Measurements from ENCODE around the gene RBBP8NL.

DNA sequence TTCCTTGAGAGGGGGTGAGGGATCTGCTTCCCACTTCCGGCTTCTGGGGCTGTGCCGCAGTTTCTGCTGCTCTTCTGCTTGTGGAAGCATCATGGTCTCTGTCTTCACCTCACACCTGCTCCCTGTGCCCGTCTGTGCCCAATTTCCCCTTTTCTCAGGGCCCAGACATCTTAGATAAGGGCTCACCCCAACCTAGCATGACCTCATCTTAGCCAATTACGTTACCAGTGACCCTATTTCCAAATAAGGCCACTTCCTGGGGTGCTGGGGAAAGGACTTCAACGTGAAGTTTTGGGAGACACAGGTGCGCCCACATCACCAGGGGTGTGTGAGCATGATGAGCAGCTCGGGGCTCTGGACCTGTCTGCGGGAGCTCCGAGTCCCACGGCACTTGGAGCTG, 20.7 kb upstream of the RBBP8NL start:
- TF ChIP-seq, protein P1, sequence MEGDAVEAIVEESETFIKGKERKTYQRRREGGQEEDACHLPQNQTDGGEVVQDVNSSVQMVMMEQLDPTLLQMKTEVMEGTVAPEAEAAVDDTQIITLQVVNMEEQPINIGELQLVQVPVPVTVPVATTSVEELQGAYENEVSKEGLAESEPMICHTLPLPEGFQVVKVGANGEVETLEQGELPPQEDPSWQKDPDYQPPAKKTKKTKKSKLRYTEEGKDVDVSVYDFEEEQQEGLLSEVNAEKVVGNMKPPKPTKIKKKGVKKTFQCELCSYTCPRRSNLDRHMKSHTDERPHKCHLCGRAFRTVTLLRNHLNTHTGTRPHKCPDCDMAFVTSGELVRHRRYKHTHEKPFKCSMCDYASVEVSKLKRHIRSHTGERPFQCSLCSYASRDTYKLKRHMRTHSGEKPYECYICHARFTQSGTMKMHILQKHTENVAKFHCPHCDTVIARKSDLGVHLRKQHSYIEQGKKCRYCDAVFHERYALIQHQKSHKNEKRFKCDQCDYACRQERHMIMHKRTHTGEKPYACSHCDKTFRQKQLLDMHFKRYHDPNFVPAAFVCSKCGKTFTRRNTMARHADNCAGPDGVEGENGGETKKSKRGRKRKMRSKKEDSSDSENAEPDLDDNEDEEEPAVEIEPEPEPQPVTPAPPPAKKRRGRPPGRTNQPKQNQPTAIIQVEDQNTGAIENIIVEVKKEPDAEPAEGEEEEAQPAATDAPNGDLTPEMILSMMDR (IDR thresholded peaks at IDR 0.05) = no peak
- TF ChIP-seq POLR2A (IDR thresholded peaks at IDR 0.05) = no peak
